ENCODE data around the gene MORC3. TPM values are rescaled to one million over a fixed set of nuclear protein-coding genes. Genes with fewer than 3 reads are reported as not detected.

The MORC3 gene
- total and polyA plus RNA-seq, 9 of the 15 experiments (the other 6 are each of a cell fraction or from before 2014, with no cell fraction given), result 12.7 to 53.7 (median 36.0) TPM

DNA sequence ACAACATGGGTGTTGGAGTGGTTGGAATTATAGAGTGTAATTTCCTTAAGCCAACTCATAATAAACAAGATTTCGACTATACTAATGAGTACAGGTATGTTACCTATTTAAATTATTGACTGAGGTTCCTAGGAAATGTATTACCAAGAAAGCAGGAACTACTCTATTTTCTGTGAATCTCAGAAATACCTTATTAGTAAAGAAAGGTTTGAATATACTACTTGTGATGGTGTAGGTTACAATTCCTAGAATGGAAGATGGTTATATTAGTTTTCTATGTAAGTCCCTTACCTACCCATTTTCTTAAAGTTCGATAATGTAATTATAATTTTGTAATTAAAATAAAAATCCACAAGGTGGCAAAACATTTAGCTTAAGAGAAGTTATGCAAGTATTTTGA is 29.3 kb downstream of the MORC3 start:
- Histone ChIP-seq H3K36me3 (ENCODE audit: control insufficient read depth, insufficient read depth, low read length) (peaks cover 82% of the 10 kb centered on the region), H3K9me3 (replicated peaks; ENCODE audit: control insufficient read depth, insufficient read depth, low read depth, low read length) (no peaks in the 10 kb centered on the region), H3K9me1 (ENCODE audit: control insufficient read depth, insufficient read depth, low read length) (no peaks in the 10 kb centered on the region), H3K4me2 (ENCODE audit: insufficient read depth, low read length) (no peak overlapping the region), H3K27me3 (ENCODE audit: control insufficient read depth in 2 of 2, insufficient read depth in 2 of 2, low read length in 2 of 2) (no peaks in the 10 kb centered on the region), H3K9ac (ENCODE audit: insufficient read depth in 1 of 2, low read depth in 2 of 2, low read length in 2 of 2) (no peak overlapping the region), H3K79me2 (ENCODE audit: control insufficient read depth, insufficient read depth, low read length) (no peaks in the 10 kb centered on the region), H4K20me1 (replicated peaks; ENCODE audit: control insufficient read depth, insufficient read depth, low read length) (no peaks in the 10 kb centered on the region), H3K4me3 (no peak overlapping the region), H3K4me1 (replicated peaks in 1 of 2; ENCODE audit: control insufficient read depth in 2 of 2, insufficient read depth in 2 of 2, low read length in 2 of 2) (no peaks in the 10 kb centered on the region), H2AFZ (ENCODE audit: low read depth, low read length) (no peak overlapping the region), H3K27ac (ENCODE audit: extremely low read depth, low read depth, low read length) (no peak overlapping the region)
- no TSS peak for BruUV-seq (replicated peaks)
- POLR2A ChIA-PET, result interaction anchor here (0.9 to 2.0 kb wide), 3 partner anchors 12 to 35 kb away, joined by 3 to 8 read pairs (median 3); partner anchors contain the start of gene MORC3
- DNase-seq (ENCODE audit: extremely low read depth in 1 of 4, low spot score in 3 of 4) (no peak), ATAC-seq (no peak), FAIRE-seq (no peak)
- no peak for TF ChIP-seq CXXC5 (CRISPR knock-in tag; IDR thresholded peaks at IDR 0.05)
- no peak for TF ChIP-seq ZNF655 (CRISPR knock-in tag; IDR thresholded peaks at IDR 0.05)
- no peak for TF ChIP-seq BCOR (IDR thresholded peaks at IDR 0.05)
- TF ChIP-seq NFXL1 (CRISPR knock-in tag; IDR thresholded peaks at IDR 0.05), result no peak
- no peak for TF ChIP-seq TBP (optimal IDR thresholded peaks at IDR 0.05; ENCODE audit: low read depth, low read length)
- no peak for TF ChIP-seq MCM3 (IDR thresholded peaks at IDR 0.05)
- TF ChIP-seq, protein P1, sequence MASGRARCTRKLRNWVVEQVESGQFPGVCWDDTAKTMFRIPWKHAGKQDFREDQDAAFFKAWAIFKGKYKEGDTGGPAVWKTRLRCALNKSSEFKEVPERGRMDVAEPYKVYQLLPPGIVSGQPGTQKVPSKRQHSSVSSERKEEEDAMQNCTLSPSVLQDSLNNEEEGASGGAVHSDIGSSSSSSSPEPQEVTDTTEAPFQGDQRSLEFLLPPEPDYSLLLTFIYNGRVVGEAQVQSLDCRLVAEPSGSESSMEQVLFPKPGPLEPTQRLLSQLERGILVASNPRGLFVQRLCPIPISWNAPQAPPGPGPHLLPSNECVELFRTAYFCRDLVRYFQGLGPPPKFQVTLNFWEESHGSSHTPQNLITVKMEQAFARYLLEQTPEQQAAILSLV (tag; IDR thresholded peaks at IDR 0.05), result no peak
- TF ChIP-seq PHF21A (IDR thresholded peaks at IDR 0.05; ENCODE audit: borderline replicate concordance, low read depth), result no peak
- TF ChIP-seq POLR2G (IDR thresholded peaks at IDR 0.05; ENCODE audit: low read depth, low read length), result no peak
- no peak for TF ChIP-seq RFX5 (IDR thresholded peaks at IDR 0.05; ENCODE audit: low read depth, low read length)
- no peak for TF ChIP-seq ZBTB12 (CRISPR knock-in tag; IDR thresholded peaks at IDR 0.05)
- intact Hi-C loops (cut with micrococcal nuclease), result no loop called here
- in situ Hi-C loops (cut with MboI), result no loop called here
- CTCF ChIA-PET (ENCODE audit: low intra/inter-chr PET ratio), result no interaction called here
- 97% methylated on average over 2 of the region's 2 CpGs for WGBS (ENCODE audit: insufficient coverage, low coverage, missing lambda C conversion rate)
